OCI-LY7 (cell line): Measurements from ENCODE around the gene FAM163B. TPM values are rescaled to one million over a fixed set of nuclear protein-coding genes. Genes with fewer than 3 reads are reported as not detected.

ENCODE experiments used
- BruUV-seq: library from RNA; stranded (reverse); fragments of 400-500 nt; replicated peaks from 2 replicates; lab custom pipeline; 2021; lab: Mats Ljungman, UMichigan
- CTCF ChIA-PET: fragments of 300-600 bp; sonication (Branson Sonifier 250); formaldehyde crosslinking; loops from one replicate; lab custom pipeline; 2022; ENCODE audit warnings: antibody characterized with exemption; ENCODE audit not compliant: unreplicated experiment; lab: Charles Lee
- POLR2A ChIA-PET: fragments of 300-600 bp; sonication (Branson Sonifier 250); formaldehyde crosslinking; loops from one replicate; lab custom pipeline; 2022; ENCODE audit warnings: antibody characterized with exemption; lab: Charles Lee
- DNase-seq: peaks from one replicate; pipeline ENCODE4 v3.0.0-alpha.2; 2015; ENCODE audit warnings: low spot score
- H2AFZ ChIP-seq: fragments of 200-600 bp; sonication (generic), shearing (Covaris generic); 2 replicates; pipeline ENCODE4 v1.6.1; 2014; ENCODE audit warnings: mild to moderate bottlenecking, antibody characterized with exemption, low read length, moderate library complexity
- H3K27ac ChIP-seq: fragments of 200-600 bp; sonication (generic); 2 replicates; pipeline ENCODE4 v1.5.1; 2014; ENCODE audit warnings: mixed run types, low read depth, mild to moderate bottlenecking, moderate library complexity, low read length, inconsistent platforms; ENCODE audit not compliant: poor library complexity, severe bottlenecking
- H3K36me3 ChIP-seq: fragments of 200-600 bp; sonication (generic); 2 replicates; pipeline ENCODE4 v1.6.1; 2014; ENCODE audit warnings: mild to moderate bottlenecking, antibody characterized with exemption, low read length, moderate library complexity, mixed read lengths; ENCODE audit not compliant: insufficient read depth
- H3K4me1 ChIP-seq: fragments of 200-600 bp; sonication (generic); 2 replicates; pipeline ENCODE4 v1.5.1; 2014; ENCODE audit warnings: mild to moderate bottlenecking, low read length; ENCODE audit not compliant: insufficient read depth, poor library complexity, severe bottlenecking
- H3K4me2 ChIP-seq: fragments of 200-600 bp; sonication (generic); 2 replicates; pipeline ENCODE4 v1.6.1; 2014; ENCODE audit warnings: mild to moderate bottlenecking, low read length
- H3K4me3 ChIP-seq: fragments of 200-600 bp; sonication (generic); 2 replicates; pipeline ENCODE4 v1.5.1; 2014; ENCODE audit warnings: mild to moderate bottlenecking, low read depth, low read length; ENCODE audit not compliant: poor library complexity, severe bottlenecking
- H3K79me2 ChIP-seq: fragments of 200-600 bp; sonication (generic); 2 replicates; pipeline ENCODE4 v1.6.1; 2016; ENCODE audit warnings: low read depth, mild to moderate bottlenecking, low read length, moderate library complexity, mixed read lengths; ENCODE audit not compliant: insufficient read depth
- H3K9me2 ChIP-seq: fragments of 200-600 bp; sonication (generic); 2 replicates; pipeline ENCODE4 v1.6.1; 2016; ENCODE audit warnings: mild to moderate bottlenecking, low read length, mixed read lengths; ENCODE audit not compliant: insufficient read depth
- H3K9me3 ChIP-seq: fragments of 200-600 bp; sonication (generic); 2 replicates; pipeline ENCODE4 v1.6.1; 2014; ENCODE audit warnings: mild to moderate bottlenecking, mixed run types, low read length, mixed read lengths
- H4K20me1 ChIP-seq: fragments of 200-600 bp; sonication (generic); 2 replicates; pipeline ENCODE4 v1.6.1; 2014; ENCODE audit warnings: mild to moderate bottlenecking, antibody characterized with exemption, low read length, moderate library complexity, mixed read lengths; ENCODE audit not compliant: insufficient read depth
- CTCF ChIP-seq: fragments of 200-600 bp; sonication (generic); conservative IDR thresholded peaks from 2 replicates; pipeline ENCODE4 v1.5.1; 2014; ENCODE audit warnings: mild to moderate bottlenecking, antibody characterized with exemption, low read length, moderate library complexity, mixed read lengths
- EZH2phosphoT487 ChIP-seq: fragments of 200-600 bp; sonication (generic); IDR thresholded peaks from 2 replicates; pipeline ENCODE4 v1.6.1; 2018; ENCODE audit warnings: low read depth, borderline replicate concordance, mild to moderate bottlenecking, mixed run types, antibody characterized with exemption, low read length, moderate library complexity, mixed read lengths
- intact Hi-C: fragments of 100-400 bp; cut with micrococcal nuclease; formaldehyde crosslinking; loops from one replicate; pipeline ENCODE4 v1.10.0; 2022; ENCODE audit not compliant: unreplicated experiment
- total RNA-seq, 2 experiments: library from RNA; depleted of rRNA in 1 of 2; stranded (reverse); fragments of >200 nt in 1 of 2; shearing (Covaris generic) in 1 of 2; gene quantifications; 2 replicates each; pipeline ENCODE4 v1.2.3, GENCODE V29; 2014 to 2022

The FAM163B gene
- total RNA-seq, 2 experiments from 2014 or later = 2.6 to 7.8 TPM

- peak; percentile 49 for DNase-seq
- Histone ChIP-seq H3K9me2 (no peaks in the 10 kb centered on the region), H3K4me3 (peak overlapping the region; percentile 24), H3K36me3 (no peaks in the 10 kb centered on the region), H3K4me1 (peaks cover 66% of the 10 kb centered on the region), H3K27ac (peak overlapping the region; percentile 94), H3K4me2 (peak overlapping the region; percentile 52), H3K9me3 (no peaks in the 10 kb centered on the region), H4K20me1 (no peaks in the 10 kb centered on the region), H3K79me2 (no peaks in the 10 kb centered on the region), H2AFZ (no peak overlapping the region; the same call in 1 of the 2 replicates)
- POLR2A ChIA-PET = no interaction called here
- BruUV-seq = no TSS peak
- intact Hi-C loops = no loop called here
- CTCF ChIA-PET = no interaction called here
- TF ChIP-seq EZH2phosphoT487 (no peak), CTCF (no peak)
Measured at GRCh38 chr9:133578524-133579441, 30.4 kb downstream of the FAM163B start.

- TF ChIP-seq EZH2phosphoT487 (no peak), CTCF (no peak)
- H3K9me3 ChIP-seq = no peaks in the 10 kb centered on the region
- H2AFZ ChIP-seq = no peak overlapping the region
- H3K79me2 ChIP-seq = no peaks in the 10 kb centered on the region
- no peak for DNase-seq
- BruUV-seq = no TSS peak
- H3K9me2 ChIP-seq = no peaks in the 10 kb centered on the region
- no peak overlapping the region for H3K4me3 ChIP-seq
- POLR2A ChIA-PET = no interaction called here
- CTCF ChIA-PET = no interaction called here
- intact Hi-C loops = no loop called here
- peak overlapping the region; percentile 35 for H3K4me2 ChIP-seq
- no peaks in the 10 kb centered on the region for H3K36me3 ChIP-seq
- peak overlapping the region; percentile 94 for H3K27ac ChIP-seq
- no peaks in the 10 kb centered on the region for H4K20me1 ChIP-seq
- peaks cover 55% of the 10 kb centered on the region for H3K4me1 ChIP-seq
Measured at GRCh38 chr9:133577737-133578112, 31.5 kb downstream of the FAM163B start.
